Caco-2 (cell line): ENCODE results near the gene LASP1NB.
"Not testable (repeated sequence)": the region's sequence is repeated elsewhere in the genome, so short reads cannot be mapped to it uniquely, and the experiment has no call there.

Experiments used
- BruUV-seq: library from RNA; stranded (reverse); fragments of 400-500 nt; replicated peaks from 2 replicates; lab custom pipeline; 2021; lab: Mats Ljungman, UMichigan
- CTCF ChIA-PET: fragments of 300-600 bp; sonication (Branson Sonifier 250); formaldehyde crosslinking; loops from one replicate; lab custom pipeline; 2022; ENCODE audit warnings: antibody characterized with exemption; lab: Charles Lee
- POLR2A ChIA-PET: fragments of 300-600 bp; sonication (Branson Sonifier 250); formaldehyde crosslinking; loops from one replicate; lab custom pipeline; 2022; ENCODE audit warnings: antibody characterized with exemption; lab: Charles Lee
- DNase-seq, 2 experiments: peaks; one replicate each; pipeline versions ENCODE4 v3.0.0 to v3.0.0-alpha.2; 2020 to 2022
- H3K27me3 ChIP-seq: replicated peaks from 2 replicates; pipeline ENCODE4 v1.6.0; 2011; ENCODE audit warnings: low read length; ENCODE audit not compliant: control insufficient read depth, insufficient read depth
- H3K36me3 ChIP-seq: 2 replicates; pipeline ENCODE4 v1.5.1; 2011; ENCODE audit warnings: low read length; ENCODE audit not compliant: control insufficient read depth, insufficient read depth
- H3K4me1 ChIP-seq: fragments of 250-450 bp; sonication (Bioruptor Pico); 2 replicates; pipeline ENCODE4 v1.5.1; 2020; ENCODE audit warnings: mild to moderate bottlenecking
- H3K4me3 ChIP-seq: 2 replicates; pipeline ENCODE4 v1.5.1; 2011; ENCODE audit warnings: low read depth, mild to moderate bottlenecking, control low read depth, low read length
- H3K9me3 ChIP-seq: fragments of 250-450 bp; sonication (Bioruptor Pico); 2 replicates; pipeline ENCODE4 v1.5.1; 2020; ENCODE audit warnings: mild to moderate bottlenecking, moderate library complexity
- H3K27ac Mint-ChIP-seq: one replicate; pipeline ENCODE4 v1.8.0; 2022; ENCODE audit warnings: mixed read lengths; ENCODE audit not compliant: unreplicated experiment
- H3K27me3 Mint-ChIP-seq: one replicate; pipeline ENCODE4 v1.8.0; 2022; ENCODE audit warnings: mixed read lengths; ENCODE audit not compliant: insufficient read depth, unreplicated experiment
- H3K36me3 Mint-ChIP-seq: one replicate; pipeline ENCODE4 v1.8.0; 2022; ENCODE audit warnings: mild to moderate bottlenecking, mixed read lengths; ENCODE audit not compliant: insufficient read depth, unreplicated experiment
- H3K4me1 Mint-ChIP-seq: one replicate; pipeline ENCODE4 v1.8.0; 2022; ENCODE audit warnings: low read depth, mixed read lengths; ENCODE audit not compliant: unreplicated experiment
- H3K4me3 Mint-ChIP-seq: one replicate; pipeline ENCODE4 v1.8.0; 2022; ENCODE audit warnings: mild to moderate bottlenecking, moderate library complexity, mixed read lengths; ENCODE audit not compliant: unreplicated experiment
- H3K9me3 Mint-ChIP-seq: one replicate; pipeline ENCODE4 v1.8.0; 2022; ENCODE audit warnings: mixed read lengths; ENCODE audit not compliant: unreplicated experiment
- intact Hi-C: fragments of 100-400 bp; cut with micrococcal nuclease; formaldehyde crosslinking; loops from one replicate; pipeline ENCODE4 v1.10.0; 2022; ENCODE audit not compliant: unreplicated experiment
- TF ChIP-seq, protein P1 (sequence below), 2 experiments: fragments of 200-600 bp in 1 of 2; IDR thresholded peaks; 1 replicate in 1 of 2; 2 replicates in 1 of 2; pipeline versions ENCODE4 v1.5.1 to v1.8.0; 2011 to 2022; ENCODE audit warnings: antibody characterized with exemption in 1 of 2, control low read depth in 1 of 2, inconsistent platforms in 1 of 2, low read depth in 1 of 2, low read length in 1 of 2, mild to moderate bottlenecking in 1 of 2, moderate library complexity in 1 of 2; ENCODE audit not compliant: insufficient read depth in 1 of 2, severe bottlenecking in 1 of 2, unreplicated experiment in 1 of 2

LASP1NB gene

DNA sequence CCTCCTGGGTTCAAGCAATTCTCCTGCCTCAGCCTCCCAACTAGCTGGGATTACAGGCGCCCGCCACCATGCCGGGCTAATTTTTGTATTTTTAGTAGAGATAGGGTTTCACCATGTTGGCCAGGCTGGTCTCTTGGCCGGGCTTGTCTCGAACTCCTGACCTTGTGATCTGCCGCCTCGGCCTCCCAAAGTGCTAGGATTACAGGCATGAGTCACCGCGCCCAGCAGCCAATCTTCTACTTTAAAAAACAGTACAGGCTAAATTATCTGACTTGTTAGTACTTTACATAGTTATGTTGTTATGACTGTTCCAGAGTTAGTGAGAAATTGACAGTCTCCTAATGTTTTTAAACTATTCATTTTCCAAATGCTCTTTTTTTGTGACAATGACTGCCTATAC lies 8.5 kb downstream of the LASP1NB start:
- intact Hi-C loops: not testable (repeated sequence)

DNA sequence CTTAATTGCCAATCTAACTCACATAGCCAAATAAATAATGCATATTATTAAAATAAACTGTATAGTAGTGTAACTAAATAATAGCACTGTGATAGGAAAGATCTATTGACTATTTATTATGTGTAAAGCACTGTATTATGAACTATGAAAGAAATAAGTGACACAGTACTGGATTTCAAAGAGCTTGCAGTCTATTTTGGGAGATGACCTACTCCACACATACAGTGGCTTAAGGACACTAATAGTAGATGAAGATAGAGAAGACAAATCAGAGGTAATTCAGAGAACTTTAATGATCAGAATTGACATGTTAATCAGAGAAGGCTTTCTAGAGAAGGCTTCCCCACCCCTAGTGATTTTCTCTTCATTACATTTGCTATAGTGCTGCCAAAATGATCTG lies 14.6 kb downstream of the LASP1NB start:
- TF ChIP-seq, protein P1, sequence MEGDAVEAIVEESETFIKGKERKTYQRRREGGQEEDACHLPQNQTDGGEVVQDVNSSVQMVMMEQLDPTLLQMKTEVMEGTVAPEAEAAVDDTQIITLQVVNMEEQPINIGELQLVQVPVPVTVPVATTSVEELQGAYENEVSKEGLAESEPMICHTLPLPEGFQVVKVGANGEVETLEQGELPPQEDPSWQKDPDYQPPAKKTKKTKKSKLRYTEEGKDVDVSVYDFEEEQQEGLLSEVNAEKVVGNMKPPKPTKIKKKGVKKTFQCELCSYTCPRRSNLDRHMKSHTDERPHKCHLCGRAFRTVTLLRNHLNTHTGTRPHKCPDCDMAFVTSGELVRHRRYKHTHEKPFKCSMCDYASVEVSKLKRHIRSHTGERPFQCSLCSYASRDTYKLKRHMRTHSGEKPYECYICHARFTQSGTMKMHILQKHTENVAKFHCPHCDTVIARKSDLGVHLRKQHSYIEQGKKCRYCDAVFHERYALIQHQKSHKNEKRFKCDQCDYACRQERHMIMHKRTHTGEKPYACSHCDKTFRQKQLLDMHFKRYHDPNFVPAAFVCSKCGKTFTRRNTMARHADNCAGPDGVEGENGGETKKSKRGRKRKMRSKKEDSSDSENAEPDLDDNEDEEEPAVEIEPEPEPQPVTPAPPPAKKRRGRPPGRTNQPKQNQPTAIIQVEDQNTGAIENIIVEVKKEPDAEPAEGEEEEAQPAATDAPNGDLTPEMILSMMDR (IDR thresholded peaks at IDR 0.05; ENCODE audit: insufficient read depth in 1 of 2, low read depth in 1 of 2, low read length in 1 of 2, severe bottlenecking in 1 of 2, unreplicated experiment in 1 of 2): no peak
- no peaks in the 10 kb centered on the region for H3K27me3 ChIP-seq
- H3K9me3 ChIP-seq: no peaks in the 10 kb centered on the region
- POLR2A ChIA-PET: no interaction called here
- H3K4me3 ChIP-seq: no peak overlapping the region
- CTCF ChIA-PET: no interaction called here
- DNase-seq: no peak
- Mint-ChIP-seq H3K27ac (no peak overlapping the region), H3K9me3 (no peaks in the 10 kb centered on the region), H3K36me3 (no peaks in the 10 kb centered on the region), H3K4me3 (no peak overlapping the region), H3K27me3 (peaks cover 3% of the 10 kb centered on the region), H3K4me1 (no peaks in the 10 kb centered on the region)
- intact Hi-C loops: no loop called here
- no peaks in the 10 kb centered on the region for H3K36me3 ChIP-seq
- no peaks in the 10 kb centered on the region for H3K4me1 ChIP-seq
- BruUV-seq: no TSS peak

More for the DNA sequence above, 8.5 kb downstream of the LASP1NB start:
- H3K27ac Mint-ChIP-seq, BruUV-seq, H3K4me3 ChIP-seq, H3K9me3 ChIP-seq, POLR2A ChIA-PET, H3K9me3 Mint-ChIP-seq, H3K36me3 ChIP-seq, CTCF ChIA-PET, H3K27me3 Mint-ChIP-seq, H3K27me3 ChIP-seq, H3K4me1 ChIP-seq, H3K4me3 Mint-ChIP-seq, DNase-seq, H3K36me3 Mint-ChIP-seq, H3K4me1 Mint-ChIP-seq: not testable (repeated sequence)

DNA sequence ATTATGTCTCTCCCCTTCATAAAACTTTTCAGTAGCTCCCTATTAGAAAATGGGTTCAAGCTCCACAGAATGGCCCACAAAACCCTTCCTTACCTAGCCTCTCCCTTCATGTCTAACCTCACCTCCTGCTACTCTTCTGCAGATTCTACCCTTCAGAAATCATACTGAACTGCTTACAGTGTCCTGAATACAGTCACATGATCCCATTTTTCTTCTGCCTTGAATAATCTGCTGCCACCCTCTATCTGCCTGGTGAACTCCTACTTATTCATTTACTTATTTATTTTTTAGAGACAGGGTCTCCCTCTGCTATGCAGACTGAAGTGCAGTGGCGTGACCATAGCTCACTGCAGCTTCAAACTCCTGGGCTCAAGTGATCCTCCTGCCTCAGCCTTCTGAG lies 15.0 kb downstream of the LASP1NB start:
- H3K4me3 Mint-ChIP-seq: no peak overlapping the region
- no peaks in the 10 kb centered on the region for H3K9me3 Mint-ChIP-seq
- DNase-seq: no peak
- Histone ChIP-seq H3K9me3 (no peaks in the 10 kb centered on the region), H3K4me1 (no peaks in the 10 kb centered on the region), H3K27me3 (no peaks in the 10 kb centered on the region), H3K4me3 (no peak overlapping the region), H3K36me3 (no peaks in the 10 kb centered on the region)
- no peaks in the 10 kb centered on the region for H3K36me3 Mint-ChIP-seq
- no TSS peak for BruUV-seq
- H3K27ac Mint-ChIP-seq: no peak overlapping the region
- POLR2A ChIA-PET: no interaction called here
- no peaks in the 10 kb centered on the region for H3K4me1 Mint-ChIP-seq
- CTCF ChIA-PET: no interaction called here
- intact Hi-C loops: no loop called here
- TF ChIP-seq, protein P1 (IDR thresholded peaks at IDR 0.05; ENCODE audit: insufficient read depth in 1 of 2, low read depth in 1 of 2, low read length in 1 of 2, severe bottlenecking in 1 of 2, unreplicated experiment in 1 of 2): no peak
- H3K27me3 Mint-ChIP-seq: peaks cover 3% of the 10 kb centered on the region
